RWPE1 (cell line): ENCODE data around the gene SRGAP1.
A peak's percentile ranks its signal among the peaks of the same experiment; 100 is the strongest.

ENCODE experiments used
- CTCF ChIA-PET: fragments of 350-600 bp; sonication (Branson Sonifier 250); formaldehyde crosslinking; extraction: SDS; loops from one replicate; lab custom pipeline; 2021; lab: Yijun Ruan, JAX
- POLR2A ChIA-PET: fragments of 400-600 bp; formaldehyde crosslinking; extraction: SDS; loops from one replicate; lab custom pipeline; 2020; ENCODE audit warnings: antibody characterized with exemption; ENCODE audit not compliant: low non-redundant PET; lab: Yijun Ruan, JAX
- DNase-seq: peaks from one replicate; pipeline ENCODE4 v3.0.0; 2012; ENCODE audit warnings: low spot score
- H3K27ac ChIP-seq: fragments of 450-650 bp; 2 replicates; pipeline ENCODE4 v1.5.1; 2017
- TF ChIP-seq, protein P1 (sequence below): fragments of 450-650 bp; conservative IDR thresholded peaks from 2 replicates; pipeline ENCODE4 v1.5.1; 2017; ENCODE audit warnings: low read depth, mild to moderate bottlenecking

SRGAP1 gene

DNA sequence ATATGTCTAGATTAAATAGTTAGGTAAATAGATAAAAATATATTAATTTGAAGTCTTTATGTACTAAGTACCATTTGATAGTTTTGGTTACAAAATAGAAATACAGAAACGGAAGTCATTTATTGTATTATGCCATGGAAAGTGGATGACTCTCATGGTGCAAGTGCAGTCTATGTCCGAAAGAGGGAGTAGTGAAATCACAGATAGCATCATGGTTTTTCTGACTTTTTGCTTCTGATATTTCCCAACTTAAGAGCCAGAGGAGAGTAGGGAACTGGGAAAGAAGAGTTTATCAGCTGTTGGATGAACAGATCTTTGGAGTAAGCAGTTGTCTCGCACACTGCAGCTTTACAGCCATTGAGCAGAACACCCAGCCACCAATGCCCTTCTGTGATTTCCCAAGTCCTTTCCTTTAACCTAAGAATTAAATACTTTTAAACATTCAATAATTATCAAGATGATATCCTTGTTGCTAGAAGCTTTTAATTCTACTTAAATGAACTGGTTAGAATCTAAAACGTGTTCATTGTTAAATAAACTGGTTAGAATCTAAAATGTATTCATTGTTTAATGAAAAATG lies 18.4 kb upstream of the SRGAP1 start:
- TF ChIP-seq, protein P1, sequence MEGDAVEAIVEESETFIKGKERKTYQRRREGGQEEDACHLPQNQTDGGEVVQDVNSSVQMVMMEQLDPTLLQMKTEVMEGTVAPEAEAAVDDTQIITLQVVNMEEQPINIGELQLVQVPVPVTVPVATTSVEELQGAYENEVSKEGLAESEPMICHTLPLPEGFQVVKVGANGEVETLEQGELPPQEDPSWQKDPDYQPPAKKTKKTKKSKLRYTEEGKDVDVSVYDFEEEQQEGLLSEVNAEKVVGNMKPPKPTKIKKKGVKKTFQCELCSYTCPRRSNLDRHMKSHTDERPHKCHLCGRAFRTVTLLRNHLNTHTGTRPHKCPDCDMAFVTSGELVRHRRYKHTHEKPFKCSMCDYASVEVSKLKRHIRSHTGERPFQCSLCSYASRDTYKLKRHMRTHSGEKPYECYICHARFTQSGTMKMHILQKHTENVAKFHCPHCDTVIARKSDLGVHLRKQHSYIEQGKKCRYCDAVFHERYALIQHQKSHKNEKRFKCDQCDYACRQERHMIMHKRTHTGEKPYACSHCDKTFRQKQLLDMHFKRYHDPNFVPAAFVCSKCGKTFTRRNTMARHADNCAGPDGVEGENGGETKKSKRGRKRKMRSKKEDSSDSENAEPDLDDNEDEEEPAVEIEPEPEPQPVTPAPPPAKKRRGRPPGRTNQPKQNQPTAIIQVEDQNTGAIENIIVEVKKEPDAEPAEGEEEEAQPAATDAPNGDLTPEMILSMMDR = peak; percentile 87
- ChIA-PET CTCF (interaction anchor here (0.6 to 0.8 kb wide), 4 partner anchors 11 to 414 kb away, joined by 3 to 5 read pairs (median 3); no protein-coding TSS in a partner anchor), POLR2A (no interaction called here)
- DNase-seq = peak; percentile 72
- H3K27ac ChIP-seq = no peak overlapping the region

- ChIA-PET CTCF (no interaction called here), POLR2A (no interaction called here)
- DNase-seq = no peak
- TF ChIP-seq, protein P1 = no peak
- no peak overlapping the region for H3K27ac ChIP-seq
Measured at GRCh38 chr12:63828867-63829266, 15.6 kb upstream of the SRGAP1 start.

GRCh38 chr12:63836046-63836445 lies 8.5 kb upstream of the SRGAP1 start:
- H3K27ac ChIP-seq = no peak overlapping the region
- ChIA-PET POLR2A (no interaction called here), CTCF (interaction anchor here (1.4 kb wide), 1 partner anchor 420 kb away, joined by 4 read pairs; no protein-coding TSS in a partner anchor)
- DNase-seq = no peak
- TF ChIP-seq, protein P1 = no peak

- TF ChIP-seq, protein P1 = no peak
- no peak for DNase-seq
- no peak overlapping the region for H3K27ac ChIP-seq
- ChIA-PET POLR2A (interaction anchor here (0.9 kb wide), 1 partner anchor 421 kb away, joined by 3 read pairs; no protein-coding TSS in a partner anchor), CTCF (interaction anchor here (1.4 kb wide), 1 partner anchor 419 kb away, joined by 4 read pairs; no protein-coding TSS in a partner anchor)
Measured at GRCh38 chr12:63836936-63837335, 7.6 kb upstream of the SRGAP1 start.

DNA sequence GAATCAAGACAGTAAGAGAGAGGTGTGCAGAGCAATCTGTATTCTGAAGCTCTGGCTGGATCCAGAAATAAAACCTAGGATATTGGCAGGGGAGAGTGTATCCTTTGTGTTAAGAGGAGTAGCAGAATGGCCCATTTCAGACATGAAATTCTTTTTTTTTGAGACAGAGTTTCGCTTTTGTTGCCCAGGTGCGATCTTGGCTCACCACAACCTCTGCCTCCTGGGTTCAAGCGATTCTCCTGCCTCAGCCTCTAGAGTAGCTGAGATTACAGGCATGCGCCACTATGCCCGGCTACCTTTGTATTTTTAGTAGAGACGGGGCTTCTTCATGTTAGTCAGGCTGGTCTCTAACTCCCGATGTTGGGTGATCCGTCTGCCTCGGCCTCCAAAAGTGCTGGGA lies 6.1 kb upstream of the SRGAP1 start:
- DNase-seq = no peak
- no peak overlapping the region for H3K27ac ChIP-seq
- TF ChIP-seq, protein P1 = no peak
- ChIA-PET CTCF (interaction anchor here (0.6 to 1.0 kb wide), 4 partner anchors 92 to 566 kb away, joined by 3 to 5 read pairs (median 4); partner anchors contain the start of gene XPOT), POLR2A (no interaction called here)

GRCh38 chr12:63841011-63841410 lies 3.5 kb upstream of the SRGAP1 start:
- TF ChIP-seq, protein P1 = no peak
- CTCF ChIA-PET = interaction anchor here (0.7 to 1.2 kb wide), 3 partner anchors 383 to 415 kb away, joined by 3 to 4 read pairs (median 3); no protein-coding TSS in a partner anchor
- H3K27ac ChIP-seq = no peak overlapping the region
- no peak for DNase-seq
- POLR2A ChIA-PET = no interaction called here
